Islet of Langerhans (tissue), 1 donor: Measurements from ENCODE around the gene MLKL.
"Not testable (repeated sequence)": the region's sequence is repeated elsewhere in the genome, so short reads cannot be mapped to it uniquely, and the experiment has no call there.

Experiments
- FAIRE-seq: peaks from one replicate; lab custom pipeline; 2011; peaks lifted over from hg19 to GRCh38; lab: Jason Lieb, UNC

The MLKL gene

DNA sequence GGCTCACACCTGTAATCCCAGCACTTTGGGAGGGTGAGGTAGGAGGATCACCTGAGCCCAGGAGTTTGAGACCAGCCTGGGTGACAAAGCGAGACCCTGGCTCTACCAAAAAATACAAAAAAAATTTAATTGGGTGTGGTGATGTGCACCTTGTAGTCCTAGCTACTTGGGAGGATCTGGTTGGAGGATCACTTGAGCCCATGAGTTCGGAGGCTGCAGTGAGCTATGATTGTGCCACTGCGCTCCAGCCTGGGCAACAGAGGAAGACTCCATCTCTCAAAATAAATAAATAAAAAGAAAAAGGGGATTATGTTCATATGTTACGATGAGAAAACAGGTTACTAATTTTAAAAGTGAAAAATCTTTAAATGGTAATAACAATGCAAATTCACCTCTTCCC is 996 bp downstream of the MLKL start:
- no peak for FAIRE-seq

DNA sequence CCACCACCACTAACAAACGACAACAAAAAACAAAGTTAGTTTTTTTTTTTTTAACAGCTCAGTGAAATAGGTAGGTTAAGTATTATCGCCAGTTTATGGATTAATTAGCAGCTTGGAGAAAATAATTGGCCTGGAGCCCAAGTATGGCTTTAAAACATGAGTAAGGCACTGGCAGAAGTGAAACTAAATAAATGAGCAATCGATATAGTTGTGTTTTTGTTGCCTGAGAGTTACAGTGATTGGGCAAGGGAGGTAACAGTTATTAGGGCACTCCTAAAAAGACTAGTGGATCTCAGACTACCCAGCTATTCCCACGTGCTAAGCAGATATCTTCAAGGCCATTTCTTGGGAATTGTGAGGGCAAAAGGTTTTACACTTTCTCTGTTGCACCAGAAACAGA is 2.4 kb downstream of the MLKL start:
- no peak for FAIRE-seq

DNA sequence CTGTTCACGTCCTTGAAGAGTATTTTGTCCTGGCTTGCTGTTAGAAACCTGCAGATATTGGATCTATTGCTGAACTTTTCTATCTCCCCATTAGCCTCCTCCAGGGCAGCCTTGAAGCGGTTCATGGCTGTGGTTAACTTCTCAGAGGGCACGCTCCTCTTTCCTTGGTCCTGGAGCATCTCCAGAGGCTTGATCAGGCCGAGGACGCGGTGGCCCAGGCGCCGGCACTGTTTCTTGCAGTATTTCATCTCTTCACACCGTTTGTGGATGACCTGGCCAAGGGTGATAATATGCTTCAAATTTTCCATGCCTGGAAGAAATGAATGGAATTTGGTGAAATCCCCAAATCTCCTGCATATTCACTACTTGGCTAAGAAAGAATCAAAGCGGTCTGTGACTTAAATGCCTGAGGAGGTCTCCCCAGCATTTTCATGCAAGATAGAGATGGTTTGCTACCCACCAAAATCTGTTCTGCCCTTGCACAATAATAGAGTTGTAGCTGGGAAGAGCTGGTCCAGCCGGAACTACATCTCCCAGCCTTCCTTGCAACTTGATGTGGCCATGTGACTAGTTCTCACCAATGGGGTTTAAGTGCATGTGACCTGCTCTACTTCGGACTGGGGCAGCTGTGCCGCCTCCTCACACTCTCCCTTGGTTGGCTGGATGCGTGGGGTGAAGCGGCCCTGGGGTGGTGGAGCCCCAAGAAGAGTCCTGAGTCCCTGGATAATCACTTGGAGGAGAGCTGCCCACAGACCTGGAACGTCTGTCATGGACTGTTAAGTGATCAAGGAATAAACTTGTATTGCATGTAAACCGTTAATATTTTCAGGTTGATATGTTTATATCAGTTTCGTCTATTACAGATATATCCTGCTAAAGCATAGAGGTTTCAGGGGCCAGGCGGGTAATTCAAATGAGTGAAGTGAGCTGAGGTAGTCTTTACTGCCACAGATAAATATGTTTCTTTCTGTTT is 4.9 kb downstream of the MLKL start:
- FAIRE-seq = peak; percentile 71

DNA sequence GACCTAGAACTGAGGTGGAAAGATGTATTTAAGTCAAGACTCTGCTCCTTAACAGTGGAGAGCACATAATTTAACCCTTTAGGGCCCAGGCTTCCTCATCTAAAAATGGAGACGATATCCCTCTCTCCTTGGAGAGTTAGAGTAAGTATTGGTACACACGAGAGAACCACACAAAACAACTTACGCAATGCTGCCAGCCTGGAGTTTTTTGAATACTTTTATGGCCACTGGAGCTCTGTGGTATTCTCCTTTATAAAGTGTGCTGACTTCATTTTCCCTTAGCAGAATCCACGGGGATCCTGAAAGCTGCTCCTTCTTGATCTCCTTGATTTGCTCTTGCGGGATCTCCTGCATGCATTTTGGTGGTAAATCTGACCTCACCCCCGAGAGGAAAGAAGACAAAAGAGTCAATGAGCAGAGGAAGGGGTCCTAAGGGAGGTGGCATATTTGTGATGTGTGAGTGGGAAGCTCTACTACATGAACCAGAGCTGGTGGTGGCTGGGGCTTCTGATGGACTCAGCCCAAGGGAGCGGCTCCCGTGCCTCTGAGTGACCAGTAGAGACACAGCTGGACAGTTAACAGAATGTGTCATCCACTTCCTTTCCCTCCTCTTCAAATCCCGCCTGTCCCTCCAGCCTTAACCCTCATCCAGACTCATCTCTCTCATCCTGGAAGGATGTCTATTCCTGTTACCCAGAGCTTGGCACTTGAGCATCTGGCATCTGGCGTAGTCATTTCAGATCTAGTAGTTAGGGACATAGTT is 9.4 kb downstream of the MLKL start:
- no peak for FAIRE-seq

DNA sequence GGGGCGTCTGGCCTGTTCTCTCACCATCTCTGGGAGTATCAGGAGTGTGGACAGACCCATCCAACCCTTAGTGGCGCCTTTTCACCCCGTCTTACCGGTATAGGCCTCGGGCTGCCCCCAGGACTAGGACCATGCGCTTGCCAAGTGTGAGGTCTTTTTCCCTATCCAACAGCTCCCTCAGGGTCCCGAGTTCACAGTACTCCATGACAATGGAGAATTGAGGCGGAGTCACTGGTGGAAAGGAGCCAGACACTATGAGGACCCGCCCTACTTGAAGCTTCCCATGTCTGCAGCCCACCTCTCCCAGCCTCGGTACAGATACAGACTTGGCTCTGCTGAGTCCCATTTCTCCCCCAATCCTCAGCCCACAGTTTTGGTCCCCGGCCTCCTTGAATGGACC is 18.1 kb downstream of the MLKL start:
- no peak for FAIRE-seq

DNA sequence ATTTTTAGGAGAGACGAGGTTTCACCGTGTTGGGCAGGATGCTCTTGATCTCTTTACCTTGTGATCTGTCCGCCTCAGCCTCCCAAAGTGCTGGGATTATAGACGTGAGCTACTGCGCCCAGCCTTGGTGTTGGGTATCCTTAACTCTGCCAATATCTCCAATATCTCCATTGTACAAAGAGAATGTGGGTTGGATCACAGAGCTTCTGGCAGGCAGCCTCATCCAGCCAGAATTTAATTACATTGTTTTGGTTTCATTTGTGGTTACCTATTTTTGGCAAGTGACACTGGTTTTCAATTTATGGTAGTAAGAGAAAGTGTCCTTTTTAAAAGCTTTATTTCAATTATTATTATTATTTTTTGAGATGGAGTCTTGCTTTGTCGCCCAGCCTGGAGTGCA is 20.0 kb downstream of the MLKL start:
- no peak for FAIRE-seq

DNA sequence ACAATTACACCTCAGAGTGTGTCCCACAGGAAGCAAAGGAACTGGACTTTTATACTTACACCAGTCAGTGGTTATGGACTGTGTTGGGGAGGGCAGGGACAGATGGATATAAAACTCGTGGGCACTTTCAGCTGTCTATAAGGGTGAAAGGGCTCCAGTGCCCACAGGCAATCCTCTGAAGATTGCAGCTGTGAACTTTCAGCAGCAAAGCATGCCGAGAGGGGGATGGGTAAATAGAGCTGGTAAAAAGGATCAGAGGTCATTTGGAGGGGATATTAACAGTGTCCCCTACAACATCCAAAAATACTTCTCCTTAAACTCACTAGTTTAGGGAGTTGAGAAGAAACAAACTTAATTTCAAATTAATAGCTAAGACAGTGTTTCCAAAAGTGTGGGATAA is 20.7 kb downstream of the MLKL start:
- FAIRE-seq = no peak

DNA sequence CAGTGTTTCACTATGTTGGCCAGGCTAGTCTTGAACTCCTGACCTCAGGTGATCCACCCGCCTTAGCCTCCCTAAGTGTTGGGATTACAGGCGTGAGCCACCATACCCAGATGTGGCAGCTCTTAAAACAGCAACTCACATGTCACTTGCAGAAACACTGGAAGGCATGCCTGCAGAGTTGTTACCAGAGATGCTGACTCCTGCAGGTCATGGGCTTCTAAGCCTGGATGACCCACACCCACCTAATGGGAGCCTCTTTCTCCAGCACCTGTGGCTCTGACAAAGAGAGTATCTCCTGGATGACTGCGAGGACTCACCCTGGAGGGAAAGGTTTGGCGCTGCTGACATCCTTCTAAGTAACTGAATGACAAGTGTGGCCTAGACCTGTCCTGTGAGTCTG is 22.8 kb downstream of the MLKL start:
- FAIRE-seq = no peak

DNA sequence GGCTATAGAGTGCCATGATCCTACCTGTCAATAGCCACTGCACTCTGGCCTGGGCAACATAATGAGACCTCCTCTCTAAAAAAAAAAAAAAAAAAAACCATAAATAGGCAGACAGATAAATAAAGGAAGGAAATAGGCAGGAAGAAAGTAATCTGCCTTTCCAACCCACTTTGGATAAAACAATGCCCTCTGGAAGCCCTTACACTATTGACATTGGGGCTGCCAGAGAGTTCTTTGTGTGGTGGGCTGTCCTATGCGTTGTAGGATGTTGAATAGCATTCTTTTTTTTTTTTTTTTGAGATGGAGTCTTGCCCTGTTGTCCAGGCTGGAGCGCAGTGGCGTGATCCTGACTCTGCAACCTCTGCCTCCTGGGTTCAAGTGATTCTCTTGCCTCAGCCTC is 26.8 kb downstream of the MLKL start:
- FAIRE-seq = no peak

DNA sequence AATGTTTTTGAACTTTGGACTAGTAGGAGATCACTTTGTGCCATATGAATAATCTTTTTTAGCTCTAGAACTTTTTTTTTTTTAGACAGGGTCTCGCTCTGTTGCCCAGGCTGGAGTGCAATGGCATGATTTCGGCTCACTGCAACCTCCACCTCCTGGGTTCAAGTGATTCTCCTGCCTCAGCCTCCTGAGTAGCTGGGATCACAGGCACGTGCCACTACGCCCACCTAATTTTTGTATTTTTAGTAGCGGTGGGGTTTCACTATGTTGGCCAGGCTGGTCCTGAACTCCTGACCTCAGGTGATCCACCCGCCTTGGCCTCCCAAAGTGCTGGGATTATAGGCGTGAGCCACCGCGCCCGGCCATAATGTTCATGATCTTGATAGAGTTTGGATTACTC is 31.8 kb downstream of the MLKL start:
- not testable (repeated sequence) for FAIRE-seq

DNA sequence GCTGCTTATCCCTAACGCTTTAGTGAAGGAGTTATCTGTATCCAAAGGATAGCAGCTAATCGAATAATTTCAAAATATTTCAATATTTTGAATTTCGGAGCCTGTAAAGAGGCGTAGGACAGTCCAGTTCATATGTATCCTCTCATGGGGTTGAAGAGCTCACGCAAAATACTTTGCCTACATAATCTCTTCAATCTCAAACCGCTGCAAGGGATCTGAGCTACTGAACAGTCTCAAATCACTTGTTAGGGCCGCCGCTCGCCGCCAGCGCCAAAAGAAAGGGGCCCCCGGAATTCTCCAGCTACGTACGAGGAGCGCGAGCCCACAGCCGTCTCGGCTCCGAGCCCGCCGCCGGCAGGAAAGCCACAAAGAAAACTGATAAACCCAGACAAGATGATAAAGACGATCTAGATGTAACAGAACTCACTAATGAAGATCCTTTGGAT is 33.4 kb downstream of the MLKL start:
- FAIRE-seq = no peak

DNA sequence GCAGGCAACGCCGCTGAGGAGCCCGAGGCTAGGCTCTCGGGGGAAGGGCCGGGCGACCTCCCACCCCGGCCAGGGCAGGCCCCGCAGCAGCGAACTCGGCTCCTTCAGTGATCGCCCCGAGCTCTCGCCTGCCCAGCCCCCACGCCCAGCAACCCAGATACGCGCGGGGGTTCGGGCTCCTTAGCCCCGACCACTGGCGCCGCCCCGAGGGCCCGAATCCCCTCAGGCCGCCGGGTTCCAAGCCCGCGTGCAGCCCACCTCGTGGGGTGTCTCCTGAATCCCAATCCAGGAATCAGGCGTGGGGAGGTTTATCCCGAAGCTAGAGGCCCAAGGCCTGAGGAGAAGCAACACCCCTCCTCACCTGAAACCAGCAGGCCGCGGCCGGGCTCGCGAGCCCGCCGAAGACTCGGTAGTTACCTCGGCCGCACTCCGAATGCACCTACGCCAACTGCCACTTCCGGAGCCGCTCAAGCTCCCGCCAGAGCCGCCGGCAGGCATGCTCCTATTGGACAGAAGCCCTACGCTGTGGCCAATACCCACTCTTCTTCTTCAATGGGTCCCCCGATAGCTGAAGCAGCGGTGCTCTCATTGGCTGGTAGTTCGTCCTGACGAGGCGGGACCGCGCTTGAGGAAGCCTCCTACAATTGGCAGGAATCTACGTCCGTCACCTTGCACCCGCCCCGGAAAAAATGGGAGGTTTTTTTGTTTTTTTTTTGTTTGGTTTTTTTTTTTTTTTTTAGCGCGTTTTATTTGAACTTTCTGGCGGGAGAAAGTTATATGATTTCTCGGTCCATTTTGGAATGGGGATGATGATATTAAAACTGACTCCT is 34.0 kb downstream of the MLKL start, which contains the start of gene RFWD3:
Gene RFWD3, minus strand, starts transcription at position 453 of the 830 bp plus-strand sequence. CDS start 5,428 bp downstream, outside the sequence.
- FAIRE-seq = peak; percentile 97

DNA sequence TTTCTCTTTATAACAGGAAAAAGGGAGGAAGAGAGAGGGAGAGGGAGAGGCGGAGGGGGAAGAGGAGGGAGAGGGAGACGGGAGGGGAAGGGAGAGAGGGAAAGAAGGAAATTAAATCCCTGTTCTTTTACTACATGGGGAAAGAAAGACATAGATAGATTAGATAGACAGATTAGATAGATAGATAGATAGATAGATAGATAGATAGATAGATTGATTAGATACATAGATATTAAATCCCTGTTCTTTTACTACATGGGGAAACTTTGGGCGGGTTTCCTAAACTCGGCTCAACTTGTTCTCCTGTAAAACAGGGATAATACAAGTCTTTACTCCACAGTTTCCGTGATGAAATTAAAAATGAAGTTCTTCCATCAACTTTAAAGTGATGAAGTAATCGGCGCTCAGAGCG is 34.6 kb downstream of the MLKL start:
- no peak for FAIRE-seq

DNA sequence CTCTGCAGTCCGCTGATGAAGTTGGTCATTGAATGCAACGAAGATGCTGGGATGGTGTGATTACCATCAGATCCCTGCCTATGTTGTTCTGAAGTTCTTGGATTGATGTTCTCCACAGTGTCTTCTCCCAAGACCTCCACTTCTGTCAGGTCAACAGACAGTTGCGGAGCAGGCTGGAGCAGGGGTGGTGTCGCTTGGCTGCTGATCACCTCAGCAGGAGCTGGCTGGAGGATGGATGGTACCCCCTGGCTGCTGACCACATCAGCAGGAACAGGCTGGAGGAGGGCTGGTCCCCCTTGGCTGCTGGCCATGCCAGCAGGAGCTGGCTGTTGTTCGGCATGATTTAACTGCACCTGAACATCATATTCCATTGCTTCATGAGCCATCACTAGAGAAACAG is 39.6 kb downstream of the MLKL start:
- no peak for FAIRE-seq

DNA sequence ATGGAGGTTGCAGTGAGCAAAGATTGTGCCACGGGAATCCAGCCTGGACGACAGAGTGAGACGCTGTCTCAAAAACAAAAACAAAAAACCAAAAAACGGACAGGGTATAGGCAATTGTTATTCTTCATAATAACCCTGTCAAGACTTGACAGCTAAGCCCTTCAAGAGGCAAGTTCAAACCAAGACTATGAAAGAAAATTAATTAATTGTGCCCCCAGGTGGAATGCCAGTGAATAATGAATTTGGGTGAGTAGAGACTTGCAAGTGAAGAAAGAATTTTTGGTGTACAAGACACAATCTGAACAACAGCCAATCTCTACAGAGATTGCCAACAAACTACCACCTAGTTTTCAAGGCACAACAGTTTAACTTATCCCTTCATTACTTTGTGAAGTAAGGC is 40.3 kb downstream of the MLKL start:
- no peak for FAIRE-seq

DNA sequence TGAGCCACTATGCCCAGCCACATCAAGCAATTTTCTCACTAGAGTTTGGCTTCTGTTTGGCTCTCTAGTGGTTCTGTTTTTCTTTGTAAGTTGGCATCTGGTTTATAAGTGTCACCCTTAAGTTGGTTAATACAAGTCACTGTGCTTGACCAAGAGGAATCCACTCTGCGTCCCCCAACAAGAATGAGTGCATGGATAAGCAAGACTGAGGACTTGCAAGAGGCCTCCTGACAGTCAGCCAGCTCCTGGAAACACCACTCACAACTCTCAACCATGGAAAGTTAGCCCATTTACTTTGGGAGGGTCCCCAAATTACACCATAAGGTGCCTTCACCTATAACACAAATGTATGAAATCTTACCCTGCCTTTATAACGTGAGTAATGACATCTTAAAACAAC is 41.6 kb downstream of the MLKL start:
- no peak for FAIRE-seq

DNA sequence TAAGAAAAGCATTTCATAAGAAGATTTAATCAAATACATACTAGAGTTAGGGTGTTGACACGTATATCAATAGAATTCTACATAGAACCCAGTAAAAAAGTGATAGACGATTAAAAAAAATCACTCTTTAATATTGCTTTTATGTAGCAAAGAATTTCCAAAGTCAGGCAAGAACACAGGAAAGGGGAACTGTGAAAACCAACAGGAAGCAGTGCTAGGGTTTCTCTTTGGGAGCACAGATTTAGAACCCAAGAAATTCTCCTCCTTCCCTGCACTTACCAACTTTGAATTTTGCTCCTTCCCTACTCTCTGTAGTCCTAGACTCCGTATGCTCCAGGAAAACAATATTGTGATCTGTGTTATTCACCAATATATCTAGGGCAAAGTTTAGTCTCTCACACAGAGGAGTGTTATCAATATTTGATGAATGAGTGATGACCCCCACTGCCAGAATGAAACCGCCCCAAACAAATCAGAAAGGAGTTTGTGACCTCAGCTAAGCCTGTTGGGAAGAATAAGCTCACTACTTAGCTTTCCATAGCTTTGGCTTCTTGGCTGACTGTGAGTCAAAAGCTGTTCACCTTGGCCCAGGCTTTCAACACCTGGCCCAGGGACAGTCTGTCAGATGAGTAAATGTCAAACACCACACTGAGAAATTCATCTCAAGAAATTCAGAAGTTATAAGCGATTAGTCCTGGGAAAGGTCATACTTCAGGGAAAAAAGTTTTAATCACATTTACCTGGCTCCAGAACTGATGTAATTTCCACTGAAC is 42.6 kb downstream of the MLKL start:
- FAIRE-seq = no peak

DNA sequence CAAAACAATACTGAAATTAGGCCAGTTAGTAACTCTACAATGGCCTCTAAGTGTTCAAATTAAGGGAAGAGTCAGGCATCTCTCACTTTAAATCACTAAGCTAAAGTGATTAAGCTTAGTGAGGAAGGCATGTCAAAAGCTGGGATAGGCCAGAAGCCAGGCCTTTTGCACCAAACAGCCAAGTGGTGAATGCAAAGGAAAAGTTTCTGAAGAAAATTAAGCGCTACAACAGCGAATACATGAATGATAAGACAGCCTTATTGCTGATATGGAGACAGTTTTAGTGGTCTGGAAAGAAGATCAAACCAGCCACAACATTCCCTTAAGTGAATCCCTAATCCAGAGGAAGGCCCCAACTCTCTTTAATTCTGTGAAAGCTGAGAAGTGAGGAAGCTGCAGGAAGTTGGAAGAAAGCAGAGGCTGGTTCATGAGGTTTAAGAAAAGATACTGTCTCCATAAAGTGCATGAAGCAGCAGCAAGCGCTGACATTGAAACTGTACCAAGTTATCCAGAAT is 46.1 kb downstream of the MLKL start:
- FAIRE-seq = no peak

DNA sequence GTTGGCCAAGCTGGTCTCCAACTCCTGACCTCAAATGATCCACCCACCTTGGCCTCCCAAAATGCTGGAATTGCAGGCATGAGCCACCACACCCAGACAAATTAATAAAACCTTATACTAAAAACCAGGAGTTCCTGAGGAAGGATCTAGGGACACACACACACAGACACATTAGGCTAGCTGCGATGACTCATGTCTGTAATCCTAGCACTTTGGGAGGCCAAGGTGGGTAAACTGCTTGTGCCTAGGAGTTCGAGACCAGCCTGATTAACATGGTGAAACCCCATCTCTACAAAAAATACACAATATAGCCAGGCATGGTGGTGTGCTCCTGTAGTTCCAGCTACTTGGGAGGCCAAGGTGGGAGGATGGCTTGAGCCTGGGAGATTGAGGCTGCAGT is 47.8 kb downstream of the MLKL start:
- FAIRE-seq = not testable (repeated sequence)

DNA sequence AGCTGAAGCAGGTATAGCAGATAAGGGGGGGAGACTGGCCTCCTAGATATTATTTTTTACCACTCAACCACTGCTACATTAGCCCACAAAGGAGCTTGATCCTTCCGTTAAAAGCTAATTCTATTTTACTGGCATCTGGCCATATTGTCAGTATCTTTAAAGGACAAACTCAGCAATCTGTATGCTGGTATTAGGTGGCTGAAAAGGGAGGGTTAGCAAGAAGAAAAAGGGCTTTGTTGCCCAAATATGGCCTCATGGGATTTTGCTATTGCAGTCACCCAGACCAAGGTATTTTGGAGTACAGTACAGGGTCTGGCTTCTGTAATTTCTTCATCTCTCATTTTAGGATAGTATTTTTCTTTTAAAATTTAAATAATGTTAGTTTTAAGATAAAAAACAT is 48.4 kb downstream of the MLKL start:
- no peak for FAIRE-seq

DNA sequence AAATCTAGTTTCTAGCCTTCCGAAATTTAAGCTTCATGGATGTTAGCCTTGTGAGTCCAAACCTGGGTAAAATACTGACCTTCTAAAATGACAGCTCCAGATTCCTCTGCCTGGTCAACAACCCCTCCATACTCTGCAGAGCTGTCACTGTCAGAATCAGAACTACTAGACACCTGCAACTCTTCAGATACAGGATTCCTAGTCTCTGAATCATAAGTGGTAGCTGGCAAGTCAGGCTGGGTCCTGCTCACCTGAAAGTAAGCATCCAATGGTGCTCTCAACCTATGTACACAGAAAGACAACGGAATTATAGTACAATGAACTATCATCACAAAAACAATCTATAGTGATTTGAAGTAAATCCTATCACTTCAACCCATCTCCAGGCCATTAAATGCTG is 48.8 kb downstream of the MLKL start:
- FAIRE-seq = no peak
